ENCODE results near the gene TARDBP. TPM values are rescaled to one million over a fixed set of nuclear protein-coding genes. Genes with fewer than 3 reads are reported as not detected.

TARDBP gene
- total and polyA plus RNA-seq, 9 of the 15 experiments (the other 6 are each of a cell fraction or from before 2014, with no cell fraction given): 122 to 515 (median 243) TPM

DNA sequence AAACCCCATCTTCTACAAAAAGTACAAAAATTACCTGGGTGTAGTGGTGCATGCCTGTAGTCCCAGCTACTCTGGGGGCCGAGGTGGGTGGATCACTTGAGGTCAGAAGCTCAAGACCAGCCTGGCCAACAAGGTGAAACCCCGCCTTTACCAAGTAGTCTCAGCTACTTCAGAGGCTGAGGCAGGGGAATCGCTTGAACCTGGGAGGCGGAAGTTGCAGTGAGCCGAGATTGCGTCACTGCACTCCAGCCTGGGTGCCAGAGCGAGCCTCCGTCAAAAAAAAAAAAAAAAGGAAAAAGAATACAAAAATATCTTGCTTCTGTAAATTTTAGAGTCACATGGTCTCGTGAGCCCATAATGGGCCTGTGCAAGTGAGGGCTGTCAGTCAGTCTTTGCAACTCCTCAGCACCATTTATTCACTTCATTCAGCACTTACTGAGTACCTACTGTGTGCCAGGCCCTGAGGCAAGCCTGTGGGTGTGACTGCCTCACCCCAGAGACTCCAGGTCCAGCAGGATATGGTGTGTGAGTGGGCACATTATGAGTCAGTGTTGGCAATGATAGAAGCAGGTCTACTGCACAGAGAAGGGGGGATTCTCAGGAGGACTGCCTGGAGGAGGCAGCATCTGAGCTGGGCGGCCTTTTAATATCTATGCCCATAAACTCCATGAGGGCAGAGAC, 46.8 kb upstream of the TARDBP start:
- H3K9ac ChIP-seq (ENCODE audit: insufficient read depth in 1 of 2, low read depth in 2 of 2, low read length in 2 of 2): no peak overlapping the region
- H4K20me1 ChIP-seq (replicated peaks; ENCODE audit: control insufficient read depth, insufficient read depth, low read length): no peaks in the 10 kb centered on the region; the same call in 1 of the 2 replicates
- ChIA-PET POLR2A (interaction anchor here (0.6 to 1.0 kb wide), 3 partner anchors 15 to 53 kb away, joined by 3 read pairs; no protein-coding TSS in a partner anchor), CTCF (ENCODE audit: low intra/inter-chr PET ratio) (no interaction called here)
- H3K4me1 ChIP-seq (replicated peaks in 1 of 2; ENCODE audit: control insufficient read depth in 2 of 2, insufficient read depth in 2 of 2, low read length in 2 of 2): peaks cover 0 to 8% of the 10 kb centered on the region in 2 experiments; a peak in 4 of 5 replicates
- no peak overlapping the region for H3K27ac ChIP-seq (ENCODE audit: extremely low read depth, low read depth, low read length)
- H3K4me2 ChIP-seq (ENCODE audit: insufficient read depth, low read length): no peak overlapping the region
- no peaks in the 10 kb centered on the region for H3K79me2 ChIP-seq (ENCODE audit: control insufficient read depth, insufficient read depth, low read length)
- intact Hi-C loops (cut with micrococcal nuclease) (no loop called here), in situ Hi-C loops (cut with MboI) (no loop called here)
- H2AFZ ChIP-seq (ENCODE audit: low read depth, low read length): no peak overlapping the region; the same call in 1 of the 2 replicates
- DNase-seq (ENCODE audit: extremely low read depth in 1 of 4, low spot score in 3 of 4) (no peak), FAIRE-seq (peak; percentile 19), ATAC-seq (peak; percentile 37)
- no peaks in the 10 kb centered on the region for H3K9me1 ChIP-seq (ENCODE audit: control insufficient read depth, insufficient read depth, low read length)
- no peaks in the 10 kb centered on the region for H3K9me3 ChIP-seq (replicated peaks; ENCODE audit: control insufficient read depth, insufficient read depth, low read depth, low read length)
- 6% methylated on average over 8 of the region's 10 CpGs for WGBS (ENCODE audit: insufficient coverage, low coverage, missing lambda C conversion rate)
- H3K36me3 ChIP-seq (ENCODE audit: control insufficient read depth, insufficient read depth, low read length): no peaks in the 10 kb centered on the region
- no peak overlapping the region for H3K4me3 ChIP-seq
- H3K27me3 ChIP-seq (ENCODE audit: control insufficient read depth in 2 of 2, insufficient read depth in 2 of 2, low read length in 2 of 2): peaks cover 27 to 89% of the 10 kb centered on the region in 2 experiments
- no TSS peak for BruUV-seq (replicated peaks)
- TF ChIP-seq NRF1 (conservative IDR thresholded peaks at IDR 0.05 in 1 of 2, IDR thresholded peaks at IDR 0.05 in 1 of 2): peak; percentile 26 to 27; a peak in 2 of 4 replicates
- no peak for TF ChIP-seq KHSRP (IDR thresholded peaks at IDR 0.05)
- TF ChIP-seq ZNF655 (CRISPR knock-in tag; IDR thresholded peaks at IDR 0.05): no peak
- no peak for TF ChIP-seq PTTG1 (tag; IDR thresholded peaks at IDR 0.05; ENCODE audit: low read depth)
- no peak for TF ChIP-seq ZNF583 (CRISPR knock-in tag; IDR thresholded peaks at IDR 0.05)
- peak; percentile 77 for TF ChIP-seq PKNOX1 (IDR thresholded peaks at IDR 0.05)
- 0 out of 2 replicates have a peak, but pooled peaks have one; percentile 9 for TF ChIP-seq RAD51 (IDR thresholded peaks at IDR 0.05; ENCODE audit: borderline replicate concordance, low read depth)
- no peak for TF ChIP-seq HNRNPK (IDR thresholded peaks at IDR 0.05; ENCODE audit: low read depth, low read length, poor library complexity, severe bottlenecking)
- no peak for TF ChIP-seq MYBL2 (IDR thresholded peaks at IDR 0.05; ENCODE audit: low read depth)
- no peak for TF ChIP-seq MYBL2 (CRISPR knock-in tag; IDR thresholded peaks at IDR 0.05; ENCODE audit: borderline replicate concordance)
- TF ChIP-seq EP400 (IDR thresholded peaks at IDR 0.05): no peak
- no peak for TF ChIP-seq HMGN3 (IDR thresholded peaks at IDR 0.05; ENCODE audit: borderline replicate concordance, extremely low read depth, insufficient read length, low read depth, low read length)
- TF ChIP-seq NFIC (IDR thresholded peaks at IDR 0.05): no peak
- 0 out of 2 replicates have a peak, but pooled peaks have one; percentile 24 for TF ChIP-seq CTBP1 (IDR thresholded peaks at IDR 0.05; ENCODE audit: borderline replicate concordance)
- TF ChIP-seq NR3C1 (CRISPR knock-in tag; IDR thresholded peaks at IDR 0.05): no peak
- peak; percentile 29; the same call in 1 of the 2 replicates for TF ChIP-seq GABPB1 (CRISPR knock-in tag; IDR thresholded peaks at IDR 0.05)
- TF ChIP-seq, protein P1, sequence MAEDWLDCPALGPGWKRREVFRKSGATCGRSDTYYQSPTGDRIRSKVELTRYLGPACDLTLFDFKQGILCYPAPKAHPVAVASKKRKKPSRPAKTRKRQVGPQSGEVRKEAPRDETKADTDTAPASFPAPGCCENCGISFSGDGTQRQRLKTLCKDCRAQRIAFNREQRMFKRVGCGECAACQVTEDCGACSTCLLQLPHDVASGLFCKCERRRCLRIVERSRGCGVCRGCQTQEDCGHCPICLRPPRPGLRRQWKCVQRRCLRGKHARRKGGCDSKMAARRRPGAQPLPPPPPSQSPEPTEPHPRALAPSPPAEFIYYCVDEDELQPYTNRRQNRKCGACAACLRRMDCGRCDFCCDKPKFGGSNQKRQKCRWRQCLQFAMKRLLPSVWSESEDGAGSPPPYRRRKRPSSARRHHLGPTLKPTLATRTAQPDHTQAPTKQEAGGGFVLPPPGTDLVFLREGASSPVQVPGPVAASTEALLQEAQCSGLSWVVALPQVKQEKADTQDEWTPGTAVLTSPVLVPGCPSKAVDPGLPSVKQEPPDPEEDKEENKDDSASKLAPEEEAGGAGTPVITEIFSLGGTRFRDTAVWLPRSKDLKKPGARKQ (CRISPR knock-in tag; IDR thresholded peaks at IDR 0.05): no peak
- TF ChIP-seq TEAD1 (CRISPR knock-in tag; IDR thresholded peaks at IDR 0.05): no peak
- TF ChIP-seq ZKSCAN1 (IDR thresholded peaks at IDR 0.05; ENCODE audit: low read depth, low read length): peak; percentile 92
- no peak for TF ChIP-seq PCBP2 (IDR thresholded peaks at IDR 0.05; ENCODE audit: low read depth, low read length, poor library complexity, severe bottlenecking)

All from K562 (cell line).